Measurements from ENCODE around the gene NR2F2.

DNA sequence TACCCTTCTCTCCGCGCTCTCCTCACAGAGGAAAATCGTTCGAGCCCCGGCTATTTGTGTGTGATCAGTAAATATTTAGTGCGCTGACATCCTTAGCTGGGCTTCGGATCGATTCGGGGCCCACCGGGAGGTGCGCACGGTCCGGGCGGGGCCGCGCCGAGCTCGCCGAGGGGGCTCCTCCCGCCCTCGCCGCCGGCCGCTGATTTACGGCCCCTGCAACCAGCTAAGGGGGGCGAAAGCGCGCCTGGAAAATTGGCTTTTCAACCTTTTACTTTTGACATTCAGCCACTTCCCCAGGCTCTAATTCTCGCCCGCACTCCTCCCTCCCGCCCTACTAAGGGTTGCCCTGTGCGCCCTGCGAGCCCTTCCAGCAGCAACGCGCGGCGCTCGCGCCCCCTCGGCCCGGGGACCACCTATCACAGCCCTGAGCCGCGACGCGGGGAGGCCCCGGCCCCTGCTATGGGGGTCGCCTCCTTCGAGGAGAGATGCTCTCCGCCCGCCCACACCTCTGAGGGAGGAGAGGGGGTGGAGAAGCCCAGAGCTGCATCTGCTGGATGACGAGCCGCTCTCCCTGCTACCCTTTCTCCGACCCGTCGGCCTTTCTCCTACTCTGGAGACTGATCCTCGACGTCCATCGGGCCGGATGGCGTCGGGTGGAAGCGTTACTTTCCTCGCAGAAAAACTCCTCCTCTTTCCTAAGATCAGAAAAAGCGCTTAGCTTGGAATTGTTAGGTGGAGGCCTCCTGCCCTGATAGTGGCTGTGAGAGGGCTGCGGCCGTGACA, 7.8 kb upstream of the NR2F2 start:
- TF ChIP-seq EZH2 (optimal IDR thresholded peaks at IDR 0.05; ENCODE audit: low read depth, low read length): no peak
- TF ChIP-seq EZH2phosphoT487 (IDR thresholded peaks at IDR 0.05; ENCODE audit: low read length): no peak
- TF ChIP-seq, protein P1, sequence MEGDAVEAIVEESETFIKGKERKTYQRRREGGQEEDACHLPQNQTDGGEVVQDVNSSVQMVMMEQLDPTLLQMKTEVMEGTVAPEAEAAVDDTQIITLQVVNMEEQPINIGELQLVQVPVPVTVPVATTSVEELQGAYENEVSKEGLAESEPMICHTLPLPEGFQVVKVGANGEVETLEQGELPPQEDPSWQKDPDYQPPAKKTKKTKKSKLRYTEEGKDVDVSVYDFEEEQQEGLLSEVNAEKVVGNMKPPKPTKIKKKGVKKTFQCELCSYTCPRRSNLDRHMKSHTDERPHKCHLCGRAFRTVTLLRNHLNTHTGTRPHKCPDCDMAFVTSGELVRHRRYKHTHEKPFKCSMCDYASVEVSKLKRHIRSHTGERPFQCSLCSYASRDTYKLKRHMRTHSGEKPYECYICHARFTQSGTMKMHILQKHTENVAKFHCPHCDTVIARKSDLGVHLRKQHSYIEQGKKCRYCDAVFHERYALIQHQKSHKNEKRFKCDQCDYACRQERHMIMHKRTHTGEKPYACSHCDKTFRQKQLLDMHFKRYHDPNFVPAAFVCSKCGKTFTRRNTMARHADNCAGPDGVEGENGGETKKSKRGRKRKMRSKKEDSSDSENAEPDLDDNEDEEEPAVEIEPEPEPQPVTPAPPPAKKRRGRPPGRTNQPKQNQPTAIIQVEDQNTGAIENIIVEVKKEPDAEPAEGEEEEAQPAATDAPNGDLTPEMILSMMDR (IDR thresholded peaks at IDR 0.05; ENCODE audit: low read length): no peak

Data from MM.1S (cell line).